Erythroblast (primary cell): Measurements from ENCODE around the gene CD82.

Experiments
- GATA1 ChIP-seq: IDR thresholded peaks from 2 replicates; pipeline ENCODE4 v1.6.1; 2011; ENCODE audit warnings: low read depth, mild to moderate bottlenecking, control low read depth, low read length, moderate library complexity
- POLR2A ChIP-seq: IDR thresholded peaks from 2 replicates; pipeline ENCODE4 v1.6.1; 2011; ENCODE audit warnings: mild to moderate bottlenecking, low read length

GRCh38 chr11:44572436-44572835, 7.0 kb downstream of the CD82 start:
- TF ChIP-seq POLR2A (no peak), GATA1 (no peak)
